Measurements from ENCODE around the gene CDHR5.

CDHR5 gene

DNA sequence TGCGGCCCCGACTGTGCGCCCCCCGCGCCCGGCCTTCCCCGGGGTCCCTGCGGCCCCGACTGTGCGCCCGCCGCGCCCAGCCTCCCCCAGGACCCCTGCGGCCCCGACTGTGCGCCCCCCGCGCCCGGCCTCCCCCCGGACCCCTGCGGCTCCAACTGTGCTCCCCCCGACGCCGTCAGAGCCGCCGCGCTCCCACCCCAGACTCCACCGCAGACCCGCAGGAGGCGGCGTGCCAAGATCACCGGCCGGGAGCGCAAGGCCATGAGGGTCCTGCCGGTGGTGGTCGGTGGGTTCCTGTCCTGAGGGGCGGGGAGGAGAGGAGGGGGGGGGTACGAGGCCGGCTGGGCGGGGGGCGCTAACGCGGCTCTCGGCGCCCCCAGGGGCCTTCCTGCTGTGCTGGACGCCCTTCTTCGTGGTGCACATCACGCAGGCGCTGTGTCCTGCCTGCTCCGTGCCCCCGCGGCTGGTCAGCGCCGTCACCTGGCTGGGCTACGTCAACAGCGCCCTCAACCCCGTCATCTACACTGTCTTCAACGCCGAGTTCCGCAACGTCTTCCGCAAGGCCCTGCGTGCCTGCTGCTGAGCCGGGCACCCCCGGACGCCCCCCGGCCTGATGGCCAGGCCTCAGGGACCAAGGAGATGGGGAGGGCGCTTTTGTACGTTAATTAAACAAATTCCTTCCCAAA is 15.4 kb upstream of the CDHR5 start:
- Mint-ChIP-seq H3K4me1 (peaks cover 12% of the 10 kb centered on the region), H3K9me3 (no peaks in the 10 kb centered on the region), H3K4me3 (peak overlapping the region; percentile 34 to 43 (median 35)), H3K36me3 (ENCODE audit: low read depth) (peaks cover under 1% of the 10 kb centered on the region), H3K27me3 (ENCODE audit: low read depth) (peaks cover 55% of the 10 kb centered on the region), H3K27ac (no peak overlapping the region)
- TF ChIP-seq, protein P1, sequence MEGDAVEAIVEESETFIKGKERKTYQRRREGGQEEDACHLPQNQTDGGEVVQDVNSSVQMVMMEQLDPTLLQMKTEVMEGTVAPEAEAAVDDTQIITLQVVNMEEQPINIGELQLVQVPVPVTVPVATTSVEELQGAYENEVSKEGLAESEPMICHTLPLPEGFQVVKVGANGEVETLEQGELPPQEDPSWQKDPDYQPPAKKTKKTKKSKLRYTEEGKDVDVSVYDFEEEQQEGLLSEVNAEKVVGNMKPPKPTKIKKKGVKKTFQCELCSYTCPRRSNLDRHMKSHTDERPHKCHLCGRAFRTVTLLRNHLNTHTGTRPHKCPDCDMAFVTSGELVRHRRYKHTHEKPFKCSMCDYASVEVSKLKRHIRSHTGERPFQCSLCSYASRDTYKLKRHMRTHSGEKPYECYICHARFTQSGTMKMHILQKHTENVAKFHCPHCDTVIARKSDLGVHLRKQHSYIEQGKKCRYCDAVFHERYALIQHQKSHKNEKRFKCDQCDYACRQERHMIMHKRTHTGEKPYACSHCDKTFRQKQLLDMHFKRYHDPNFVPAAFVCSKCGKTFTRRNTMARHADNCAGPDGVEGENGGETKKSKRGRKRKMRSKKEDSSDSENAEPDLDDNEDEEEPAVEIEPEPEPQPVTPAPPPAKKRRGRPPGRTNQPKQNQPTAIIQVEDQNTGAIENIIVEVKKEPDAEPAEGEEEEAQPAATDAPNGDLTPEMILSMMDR (IDR thresholded peaks at IDR 0.05; ENCODE audit: unreplicated experiment in 3 of 3): no peak

DNA sequence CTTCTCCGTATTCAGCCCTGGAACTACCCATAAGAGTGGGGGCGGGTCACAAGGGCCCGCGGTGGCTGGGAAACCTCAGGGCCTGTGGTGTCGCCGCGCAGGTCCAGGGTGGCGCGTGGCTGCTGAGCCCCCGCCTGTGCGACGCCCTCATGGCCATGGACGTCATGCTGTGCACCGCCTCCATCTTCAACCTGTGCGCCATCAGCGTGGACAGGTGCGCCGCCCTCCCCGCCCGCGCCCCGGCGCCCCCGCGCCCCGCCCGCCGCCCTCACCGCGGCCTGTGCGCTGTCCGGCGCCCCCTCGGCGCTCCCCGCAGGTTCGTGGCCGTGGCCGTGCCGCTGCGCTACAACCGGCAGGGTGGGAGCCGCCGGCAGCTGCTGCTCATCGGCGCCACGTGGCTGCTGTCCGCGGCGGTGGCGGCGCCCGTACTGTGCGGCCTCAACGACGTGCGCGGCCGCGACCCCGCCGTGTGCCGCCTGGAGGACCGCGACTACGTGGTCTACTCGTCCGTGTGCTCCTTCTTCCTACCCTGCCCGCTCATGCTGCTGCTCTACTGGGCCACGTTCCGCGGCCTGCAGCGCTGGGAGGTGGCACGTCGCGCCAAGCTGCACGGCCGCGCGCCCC is 14.7 kb upstream of the CDHR5 start:
- peaks cover 12% of the 10 kb centered on the region for H3K4me1 Mint-ChIP-seq
- TF ChIP-seq, protein P1 (IDR thresholded peaks at IDR 0.05; ENCODE audit: unreplicated experiment in 3 of 3): no peak
- no peaks in the 10 kb centered on the region for H3K36me3 Mint-ChIP-seq (ENCODE audit: low read depth)
- peak overlapping the region in 1 of 3 experiments; percentile 87 for H3K27ac Mint-ChIP-seq
- H3K27me3 Mint-ChIP-seq (ENCODE audit: low read depth): peaks cover 62% of the 10 kb centered on the region
- peak overlapping the region in 2 of 3 experiments; percentile 70 to 71 for H3K4me3 Mint-ChIP-seq
- H3K9me3 Mint-ChIP-seq: no peaks in the 10 kb centered on the region

DNA sequence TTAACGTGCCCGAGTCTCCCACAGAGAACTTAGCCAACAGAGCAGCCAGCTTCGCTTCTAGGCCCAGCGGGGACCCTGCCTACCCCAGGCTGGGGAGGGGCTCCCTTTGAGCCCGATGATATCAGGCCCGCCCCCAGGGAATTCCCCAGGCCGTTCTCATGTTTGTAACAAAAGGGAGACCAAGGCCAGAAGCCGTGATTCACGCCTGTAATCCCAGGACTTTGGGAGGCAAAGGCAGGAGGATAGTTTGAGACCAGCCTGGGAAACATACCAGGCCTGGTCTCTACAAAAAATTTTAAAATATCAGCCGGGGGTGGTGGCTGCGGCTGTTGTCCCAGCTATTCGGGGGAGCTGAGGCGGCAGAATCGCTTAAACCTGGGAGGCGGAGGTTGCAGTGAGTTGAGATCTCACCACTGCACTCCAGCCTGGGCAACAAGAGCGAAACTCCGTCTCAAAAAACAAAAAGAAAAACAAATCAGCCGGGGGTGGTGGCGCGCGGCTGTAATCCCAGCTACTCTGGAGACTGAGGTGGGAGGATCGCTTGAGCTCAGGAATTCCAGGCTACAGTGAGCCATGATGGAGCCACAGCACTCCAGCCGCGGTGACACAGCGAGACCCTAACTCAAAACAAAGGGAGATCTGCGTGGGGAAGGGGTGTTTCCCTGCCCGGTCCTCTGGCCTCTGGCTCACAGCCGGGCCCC is 14.0 kb upstream of the CDHR5 start:
- Mint-ChIP-seq H3K4me1 (peaks cover 12% of the 10 kb centered on the region), H3K9me3 (no peaks in the 10 kb centered on the region), H3K27ac (peak overlapping the region; percentile 27 to 87 (median 60)), H3K27me3 (ENCODE audit: low read depth) (peaks cover 67% of the 10 kb centered on the region), H3K36me3 (ENCODE audit: low read depth) (no peaks in the 10 kb centered on the region), H3K4me3 (peak overlapping the region; percentile 66 to 71 (median 70))
- TF ChIP-seq, protein P1 (IDR thresholded peaks at IDR 0.05; ENCODE audit: unreplicated experiment in 3 of 3): no peak

DNA sequence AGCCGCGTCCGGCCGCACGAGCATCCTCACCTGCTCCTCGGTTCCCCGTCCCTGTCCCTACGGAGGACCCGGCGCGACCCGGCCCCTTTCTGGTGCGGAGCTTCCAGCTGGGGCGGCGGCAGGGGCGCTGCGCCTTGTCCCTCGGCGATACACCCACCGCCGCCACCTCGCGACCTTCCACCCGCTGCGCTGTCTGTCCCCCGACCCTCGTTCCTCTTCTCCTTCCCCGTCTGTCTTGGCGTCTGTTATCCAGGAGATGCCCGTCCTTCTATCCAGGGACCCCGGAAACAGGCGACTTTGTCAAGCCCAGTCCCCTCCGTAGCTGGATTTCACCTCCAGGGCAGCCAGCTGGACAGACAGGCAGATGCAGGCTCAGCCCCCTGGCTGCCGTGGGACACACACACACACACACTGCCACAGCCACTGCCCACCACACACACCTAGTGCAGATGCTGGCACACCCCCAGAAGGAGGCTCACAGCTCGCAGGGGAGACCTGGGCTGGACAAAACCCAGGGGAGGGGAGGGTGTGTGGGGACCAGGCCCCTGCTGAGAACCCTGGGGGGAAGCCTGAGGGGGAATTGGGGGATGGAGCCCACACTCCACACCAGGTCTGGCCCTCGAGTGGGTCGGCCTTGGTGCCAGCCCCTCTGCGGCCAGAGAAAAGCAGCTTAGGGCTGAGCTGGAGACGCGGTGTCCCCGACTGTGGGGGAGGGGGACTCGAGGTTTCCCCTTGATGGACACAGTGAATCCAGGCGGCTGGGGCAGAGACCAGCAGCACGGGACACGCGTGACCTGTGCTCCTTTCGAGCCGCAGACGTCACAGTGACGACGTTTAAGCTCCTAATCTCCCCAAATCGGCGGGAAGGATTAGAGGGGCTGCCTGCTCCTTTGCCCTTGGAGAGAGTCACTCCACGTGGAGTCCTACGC is 13.1 kb upstream of the CDHR5 start:
- peaks cover 14% of the 10 kb centered on the region for H3K4me1 Mint-ChIP-seq
- H3K27me3 Mint-ChIP-seq (ENCODE audit: low read depth): peaks cover 70% of the 10 kb centered on the region
- TF ChIP-seq, protein P1 (IDR thresholded peaks at IDR 0.05; ENCODE audit: unreplicated experiment in 3 of 3): no peak
- H3K4me3 Mint-ChIP-seq: peak overlapping the region; percentile 60 to 81 (median 61)
- peaks cover 2% of the 10 kb centered on the region for H3K36me3 Mint-ChIP-seq (ENCODE audit: low read depth)
- H3K27ac Mint-ChIP-seq: peak overlapping the region in 1 of 3 experiments; percentile 49
- no peaks in the 10 kb centered on the region for H3K9me3 Mint-ChIP-seq

DNA sequence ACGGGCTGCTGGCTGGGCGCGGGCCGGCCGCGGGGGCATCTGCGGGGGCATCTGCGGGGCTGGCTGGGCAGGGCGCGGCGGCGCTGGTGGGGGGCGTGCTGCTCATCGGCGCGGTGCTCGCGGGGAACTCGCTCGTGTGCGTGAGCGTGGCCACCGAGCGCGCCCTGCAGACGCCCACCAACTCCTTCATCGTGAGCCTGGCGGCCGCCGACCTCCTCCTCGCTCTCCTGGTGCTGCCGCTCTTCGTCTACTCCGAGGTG is 12.5 kb upstream of the CDHR5 start:
- no peaks in the 10 kb centered on the region for H3K9me3 Mint-ChIP-seq
- peaks cover 74% of the 10 kb centered on the region for H3K27me3 Mint-ChIP-seq (ENCODE audit: low read depth)
- H3K4me3 Mint-ChIP-seq: peak overlapping the region in 2 of 3 experiments; percentile 60 to 81
- peaks cover 5% of the 10 kb centered on the region for H3K36me3 Mint-ChIP-seq (ENCODE audit: low read depth)
- H3K27ac Mint-ChIP-seq: no peak overlapping the region
- TF ChIP-seq, protein P1 (IDR thresholded peaks at IDR 0.05; ENCODE audit: unreplicated experiment in 3 of 3): no peak
- peaks cover 17% of the 10 kb centered on the region for H3K4me1 Mint-ChIP-seq
